K562 (cell line): Measurements from ENCODE around the gene ARPC4. TPM values are rescaled to one million over a fixed set of nuclear protein-coding genes. Genes with fewer than 3 reads are reported as not detected.

Experiments used
- ATAC-seq: fragments of 200-7000 bp; cut with Tn5 transposase; 3 replicates; pipeline ENCODE4 v1.9.1; 2020; ENCODE audit warnings: moderate library complexity
- BruUV-seq: library from RNA; stranded (reverse); fragments of 400-500 nt; replicated peaks from 2 replicates; lab custom pipeline; 2021; lab: Mats Ljungman, UMichigan
- CTCF ChIA-PET: fragments of 300-600 bp; formaldehyde crosslinking; extraction: SDS; loops from one replicate; lab custom pipeline; 2021; ENCODE audit warnings: low intra/inter-chr PET ratio; lab: Yijun Ruan, JAX
- POLR2A ChIA-PET: fragments of 300-600, 350-650 bp; sonication (Branson Sonifier 250); formaldehyde crosslinking; extraction: SDS; loops from one replicate; lab custom pipeline; 2021; ENCODE audit warnings: antibody characterized with exemption, inconsistent platforms; lab: Yijun Ruan, JAX
- DNase-seq, 4 experiments: peaks; one replicate each; pipeline versions ENCODE4 v3.0.0 to v3.0.0-alpha.2; 2011 to 2018; ENCODE audit warnings: low spot score in 3 of 4, mixed read lengths in 3 of 4; ENCODE audit errors: extremely low read depth in 1 of 4
- FAIRE-seq: peaks from 2 replicates; lab custom pipeline; 2011; peaks lifted over from hg19 to GRCh38; lab: Jason Lieb, UNC
- H2AFZ ChIP-seq: 2 replicates; pipeline ENCODE4 v1.6.0; 2011; ENCODE audit warnings: low read depth, low read length, control low read depth, inconsistent platforms
- H3K27ac ChIP-seq: fragments of 200-600 bp; 3 replicates; pipeline ENCODE4 v1.8.0; 2011; ENCODE audit warnings: low read depth, mild to moderate bottlenecking, control low read depth, inconsistent platforms, low read length, moderate library complexity, mixed read lengths; ENCODE audit errors: extremely low read depth
- H3K27me3 ChIP-seq, 2 experiments: fragments of 300-600 bp in 1 of 2; 2 replicates in 1 of 2; 3 replicates in 1 of 2; pipeline versions ENCODE4 v1.6.0 to v1.8.0; 2011; ENCODE audit warnings: inconsistent platforms in 2 of 2, low read length in 2 of 2, mild to moderate bottlenecking in 1 of 2, mixed read lengths in 1 of 2, moderate library complexity in 1 of 2; ENCODE audit not compliant: control insufficient read depth in 2 of 2, insufficient read depth in 2 of 2
- H3K36me3 ChIP-seq: fragments of 300-600 bp; 3 replicates; pipeline ENCODE4 v1.8.0; 2011; ENCODE audit warnings: mild to moderate bottlenecking, low read length, inconsistent platforms; ENCODE audit not compliant: control insufficient read depth, insufficient read depth
- H3K4me1 ChIP-seq, 2 experiments: fragments of 200-600 bp in 1 of 2; replicated peaks in 1 of 2; 2 replicates in 1 of 2; 3 replicates in 1 of 2; pipeline versions ENCODE4 v1.5.1 to v1.8.0; 2011; ENCODE audit warnings: inconsistent platforms in 2 of 2, low read length in 2 of 2, mild to moderate bottlenecking in 1 of 2, mixed read lengths in 1 of 2, moderate library complexity in 1 of 2; ENCODE audit not compliant: control insufficient read depth in 2 of 2, insufficient read depth in 2 of 2
- H3K4me2 ChIP-seq: 2 replicates; pipeline ENCODE4 v1.6.1; 2011; ENCODE audit warnings: low read length, control low read depth, inconsistent platforms, mixed read lengths; ENCODE audit not compliant: insufficient read depth
- H3K4me3 ChIP-seq: fragments of 200-600 bp; sonication (generic), shearing (Covaris generic); 2 replicates; pipeline ENCODE4 v1.5.1; 2016; ENCODE audit warnings: control low read depth, inconsistent platforms
- H3K79me2 ChIP-seq: fragments of 200-600 bp; 3 replicates; pipeline ENCODE4 v1.8.0; 2011; ENCODE audit warnings: low read length, inconsistent platforms; ENCODE audit not compliant: control insufficient read depth, insufficient read depth
- H3K9ac ChIP-seq, 2 experiments: 2 replicates each; pipeline versions ENCODE4 v1.6.0 to v1.6.1; 2011; ENCODE audit warnings: low read depth in 2 of 2, low read length in 2 of 2, control low read depth in 1 of 2, inconsistent platforms in 1 of 2, mild to moderate bottlenecking in 1 of 2, mixed read lengths in 1 of 2; ENCODE audit not compliant: insufficient read depth in 1 of 2
- H3K9me1 ChIP-seq: one replicate; pipeline ENCODE4 v1.6.0; 2011; ENCODE audit warnings: inconsistent platforms, mild to moderate bottlenecking, low read length, moderate library complexity; ENCODE audit not compliant: control insufficient read depth, insufficient read depth
- H3K9me3 ChIP-seq: replicated peaks from 2 replicates; pipeline ENCODE4 v1.5.1; 2011; ENCODE audit warnings: low read depth, low read length, inconsistent platforms; ENCODE audit not compliant: control insufficient read depth, insufficient read depth
- H4K20me1 ChIP-seq: replicated peaks from 2 replicates; pipeline ENCODE4 v1.6.1; 2011; ENCODE audit warnings: low read length, inconsistent platforms, mixed read lengths; ENCODE audit not compliant: control insufficient read depth, insufficient read depth
- ATF2 ChIP-seq: sonication (generic); formaldehyde crosslinking; IDR thresholded peaks from 2 replicates; pipeline ENCODE4 v1.8.1; 2022; ENCODE audit warnings: missing genetic modification reagents
- ATF6 ChIP-seq: sonication (generic); formaldehyde crosslinking; IDR thresholded peaks from 2 replicates; pipeline ENCODE4 v1.4.0; 2020; ENCODE audit warnings: mild to moderate bottlenecking, missing genetic modification reagents
- FIP1L1 ChIP-seq: fragments of 200-400 bp; formaldehyde crosslinking; IDR thresholded peaks from 2 replicates; pipeline ENCODE4 v1.6.1; 2018; ENCODE audit warnings: mild to moderate bottlenecking, low read depth, low read length; ENCODE audit not compliant: poor library complexity, severe bottlenecking
- FOS ChIP-seq: IDR thresholded peaks from 3 replicates; pipeline ENCODE4 v1.6.1; 2011; ENCODE audit not compliant: insufficient read length; ENCODE audit errors: extremely low read depth
- IFI16 ChIP-seq: fragments of 250-450 bp; sonication (Bioruptor Pico); IDR thresholded peaks from 2 replicates; pipeline ENCODE4 v2.1.2; 2022; ENCODE audit warnings: mild to moderate bottlenecking, inconsistent platforms
- MAZ ChIP-seq, 2 experiments: fragments of 450-650 bp in 1 of 2; sonication (generic) in 1 of 2; formaldehyde crosslinking; IDR thresholded peaks in 1 of 2; conservative IDR thresholded peaks in 1 of 2; 2 replicates each; pipeline versions ENCODE4 v1.4.0 to v1.5.0; 2020; ENCODE audit warnings: mild to moderate bottlenecking in 1 of 2, missing genetic modification reagents in 1 of 2
- NR3C1 ChIP-seq: sonication (generic); formaldehyde crosslinking; IDR thresholded peaks from 2 replicates; pipeline ENCODE4 v1.8.1; 2022; ENCODE audit warnings: missing genetic modification reagents
- OTX1 ChIP-seq: fragments of 450-650 bp; formaldehyde crosslinking; IDR thresholded peaks from 2 replicates; pipeline ENCODE4 v1.4.0; 2022; ENCODE audit warnings: mild to moderate bottlenecking
- PTBP1 ChIP-seq: fragments of 200-400 bp; formaldehyde crosslinking; IDR thresholded peaks from 2 replicates; pipeline ENCODE4 v1.6.1; 2017; ENCODE audit warnings: low read depth, low read length
- RBM15 ChIP-seq: fragments of 200-400 bp; formaldehyde crosslinking; IDR thresholded peaks from 2 replicates; pipeline ENCODE4 v1.6.1; 2018; ENCODE audit warnings: mild to moderate bottlenecking, low read length, moderate library complexity; ENCODE audit not compliant: insufficient read depth
- RBM34 ChIP-seq: fragments of 200-400 bp; formaldehyde crosslinking; IDR thresholded peaks from 2 replicates; pipeline ENCODE4 v1.6.1; 2018; ENCODE audit warnings: low read length, borderline replicate concordance; ENCODE audit not compliant: insufficient read depth
- RCOR1 ChIP-seq, 2 experiments: IDR thresholded peaks; 2 replicates each; pipeline ENCODE4 v1.6.1; 2012; ENCODE audit warnings: low read depth in 2 of 2, low read length in 2 of 2, borderline replicate concordance in 1 of 2, improper control_type of control experiment in 1 of 2
- RNF2 ChIP-seq: sonication (generic); IDR thresholded peaks from 2 replicates; pipeline ENCODE4 v1.6.1; 2016
- ZNF561 ChIP-seq: fragments of 450-650 bp; formaldehyde crosslinking; conservative IDR thresholded peaks from 2 replicates; pipeline ENCODE4 v1.4.0; 2020; ENCODE audit warnings: mild to moderate bottlenecking, moderate library complexity
- WGBS: fragments of 100-300 bp; shearing (Covaris generic); methylation state at CpG from one replicate; pipeline ENCODE4 v1.1.6; 2016; ENCODE audit warnings: low coverage, mixed read lengths; ENCODE audit not compliant: insufficient coverage; ENCODE audit errors: missing lambda C conversion rate; 5-methylcytosine and 5-hydroxymethylcytosine counted together
- in situ Hi-C: fragments of 300-500 bp; cut with MboI; formaldehyde crosslinking; loops from 4 replicates; pipeline ENCODE4 v1.15.0; 2018; ENCODE audit warnings: inconsistent platforms, mixed read lengths
- intact Hi-C: fragments of 100-400 bp; cut with micrococcal nuclease; formaldehyde crosslinking; loops from 2 replicates; pipeline ENCODE4 v1.14.2; 2022
- polyA plus RNA-seq, 8 experiments: library from polyadenylated mRNA; depleted of rRNA in 4 of 8; stranded (reverse) in 5 of 8; unstranded in 3 of 8; fragments of >200 nt; fragmentation: Nextera tagmentation in 2 of 8; fragmentation: Illumina TruSeq in 1 of 8; extraction: Ambion mirVana in 2 of 8; extraction: Trizol in 1 of 8; gene quantifications; 2 replicates each; pipeline versions ENCODE4 v1.2.1 to v1.2.3, GENCODE V29; 2011 to 2014; ENCODE audit warnings: inconsistent platforms in 1 of 8, missing spikeins in 1 of 8
- total RNA-seq, 7 experiments: library from RNA; depleted of rRNA in 6 of 7; stranded (reverse); fragments of >200 nt in 6 of 7; fragmentation: Illumina TruSeq in 2 of 7; extraction: Trizol in 2 of 7; gene quantifications; 2 replicates each; pipeline versions ENCODE4 v1.2.1 to v1.2.3, GENCODE V29; 2011 to 2021; ENCODE audit warnings: low replicate concordance in 1 of 7
- TF ChIP-seq, protein P1 (sequence below): fragments of 450-650 bp; IDR thresholded peaks from 2 replicates; pipeline ENCODE4 v1.6.1; 2016; ENCODE audit warnings: antibody characterized with exemption

The ARPC4 gene
- total and polyA plus RNA-seq, 9 of the 15 experiments (the other 6 are each of a cell fraction or from before 2014, with no cell fraction given), result 20.1 to 153 (median 119) TPM

- TF ChIP-seq, protein P1, sequence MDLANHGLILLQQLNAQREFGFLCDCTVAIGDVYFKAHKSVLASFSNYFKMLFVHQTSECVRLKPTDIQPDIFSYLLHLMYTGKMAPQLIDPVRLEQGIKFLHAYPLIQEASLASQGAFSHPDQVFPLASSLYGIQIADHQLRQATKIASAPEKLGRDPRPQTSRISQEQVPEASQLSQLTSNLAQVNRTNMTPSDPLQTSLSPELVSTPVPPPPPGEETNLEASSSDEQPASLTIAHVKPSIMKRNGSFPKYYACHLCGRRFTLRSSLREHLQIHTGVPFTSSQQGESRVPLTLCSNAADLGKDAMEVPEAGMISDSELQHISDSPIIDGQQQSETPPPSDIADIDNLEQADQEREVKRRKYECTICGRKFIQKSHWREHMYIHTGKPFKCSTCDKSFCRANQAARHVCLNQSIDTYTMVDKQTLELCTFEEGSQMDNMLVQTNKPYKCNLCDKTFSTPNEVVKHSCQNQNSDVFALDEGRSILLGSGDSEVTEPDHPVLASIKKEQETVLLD, result peak; percentile 70; the same call in 1 of the 2 replicates
- TF ChIP-seq ZNF561 (CRISPR knock-in tag) (no peak), FIP1L1 (peak; percentile 41), RNF2 (no peak)
Measured at GRCh38 chr3:9843715-9844438, 51.0 kb downstream of the ARPC4 start, which contains the start of gene RPUSD3 (continued).

GRCh38 chr3:9846231-9846630 is 53.3 kb downstream of the ARPC4 start:
- no peak for DNase-seq
- H3K9me1 ChIP-seq, result no peaks in the 10 kb centered on the region
- TF ChIP-seq RBM34 (no peak), RCOR1 (IDR thresholded peaks at IDR 0.05; ENCODE audit: borderline replicate concordance in 1 of 2, low read depth in 2 of 2, low read length in 2 of 2) (no peak), RBM15 (no peak), ATF6 (CRISPR knock-in tag) (no peak), MAZ (CRISPR knock-in tag; conservative IDR thresholded peaks at IDR 0.05 in 1 of 2, IDR thresholded peaks at IDR 0.05 in 1 of 2) (no peak), NR3C1 (CRISPR knock-in tag) (no peak), FOS (no peak), ATF2 (CRISPR knock-in tag) (no peak), IFI16 (CRISPR knock-in tag) (no peak), PTBP1 (no peak), OTX1 (CRISPR knock-in tag) (no peak)

More at GRCh38 chr3:9846231-9846630, 53.3 kb downstream of the ARPC4 start:
- ATAC-seq, result no peak
- H3K27me3 ChIP-seq, result no peaks in the 10 kb centered on the region
- BruUV-seq, result no TSS peak
- CTCF ChIA-PET, result no interaction called here
- FAIRE-seq, result no peak
- peak overlapping the region in 1 of 2 experiments; percentile 60; a peak in 2 of 4 replicates for H3K9ac ChIP-seq
- no peak overlapping the region for H2AFZ ChIP-seq
- no peak overlapping the region for H3K4me2 ChIP-seq
- in situ Hi-C loops, result loop anchor here (25.0 kb wide), 1 partner anchor 891 kb away; no protein-coding TSS in a partner anchor
- H3K27ac ChIP-seq, result no peak overlapping the region
- no peaks in the 10 kb centered on the region for H3K9me3 ChIP-seq
- no peaks in the 10 kb centered on the region for H4K20me1 ChIP-seq
- intact Hi-C loops, result loop anchor here (10.0 kb wide), 1 partner anchor 179 kb away; the partner anchor contains the start of gene FANCD2
- peaks cover 7 to 22% of the 10 kb centered on the region in 2 experiments; a peak in 2 of 5 replicates for H3K4me1 ChIP-seq
- POLR2A ChIA-PET, result interaction anchor here (0.5 kb wide), 1 partner anchor 66 kb away, joined by 3 read pairs; no protein-coding TSS in a partner anchor
- H3K79me2 ChIP-seq, result peaks cover 15% of the 10 kb centered on the region
- peaks cover 14% of the 10 kb centered on the region for H3K36me3 ChIP-seq
- no peak overlapping the region for H3K4me3 ChIP-seq
- 66% methylated on average over 6 of the region's 6 CpGs for WGBS
